HG03060 (cell line): ENCODE data around the gene ZMYM5.
"Not testable (repeated sequence)": the region's sequence is repeated elsewhere in the genome, so short reads cannot be mapped to it uniquely, and the experiment has no call there.

Experiments used
- ATAC-seq: cut with Tn5 transposase; IDR thresholded peaks from one replicate; pipeline ENCODE4 v1.9.1; 2021; ENCODE audit warnings: low read depth, moderate number of reproducible peaks; ENCODE audit not compliant: unreplicated experiment

ZMYM5 gene

GRCh38 chr13:19863323-19864023, at the start of gene ZMYM5:
ZMYM5 (minus strand) TSS chr13:19863649; CDS start chr13:19852180, 11,469 bp downstream.
- peak; percentile 74 for ATAC-seq

- no peak for ATAC-seq
Observed at GRCh38 chr13:19910336-19911072, 47.1 kb upstream of the ZMYM5 start.

- ATAC-seq = no peak
Observed at GRCh38 chr13:19908350-19908986, 45.0 kb upstream of the ZMYM5 start.

GRCh38 chr13:19905487-19906195, 42.2 kb upstream of the ZMYM5 start:
- ATAC-seq = not testable (repeated sequence)

GRCh38 chr13:19890030-19890429, 26.6 kb upstream of the ZMYM5 start:
- no peak for ATAC-seq

- no peak for ATAC-seq
Observed at GRCh38 chr13:19888799-19889198, 25.4 kb upstream of the ZMYM5 start.

- no peak for ATAC-seq
Observed at GRCh38 chr13:19882231-19882630, 18.8 kb upstream of the ZMYM5 start.

GRCh38 chr13:19881641-19882040, 18.2 kb upstream of the ZMYM5 start:
- no peak for ATAC-seq

- ATAC-seq = no peak
Observed at GRCh38 chr13:19864746-19865309, 1.4 kb upstream of the ZMYM5 start.

GRCh38 chr13:19864024-19864745, 736 bp upstream of the ZMYM5 start:
- peak; percentile 7 for ATAC-seq

GRCh38 chr13:19862481-19863313, 752 bp downstream of the ZMYM5 start:
- ATAC-seq = peak; percentile 1

GRCh38 chr13:19861762-19862161, 1.7 kb downstream of the ZMYM5 start:
- no peak for ATAC-seq

- no peak for ATAC-seq
Observed at GRCh38 chr13:19860884-19861655, 2.4 kb downstream of the ZMYM5 start.

GRCh38 chr13:19857637-19858036, 5.8 kb downstream of the ZMYM5 start:
- ATAC-seq = not testable (repeated sequence)

- ATAC-seq = no peak
Observed at GRCh38 chr13:19852766-19853165, 10.7 kb downstream of the ZMYM5 start.

- ATAC-seq = no peak
Observed at GRCh38 chr13:19845758-19846157, 17.7 kb downstream of the ZMYM5 start.

- ATAC-seq = no peak
Observed at GRCh38 chr13:19838865-19839275, 24.6 kb downstream of the ZMYM5 start.

- no peak for ATAC-seq
Observed at GRCh38 chr13:19836472-19836871, 27.0 kb downstream of the ZMYM5 start.
